Retinal pigment epithelial cell (primary cell): ENCODE data around the gene ZNF697.
"Not testable (repeated sequence)": the region's sequence is repeated elsewhere in the genome, so short reads cannot be mapped to it uniquely, and the experiment has no call there.

Experiments used
- DNase-seq: peaks from one replicate; pipeline ENCODE4 v3.0.0-alpha.2; 2010; ENCODE audit warnings: low read depth
- H3K4me3 ChIP-seq: 2 replicates; pipeline ENCODE4 v1.5.1; 2011; ENCODE audit warnings: mild to moderate bottlenecking, low read length, control low read depth, moderate library complexity
- TF ChIP-seq, protein P1 (sequence below): conservative IDR thresholded peaks from 2 replicates; pipeline ENCODE4 v1.5.1; 2011; ENCODE audit warnings: low read depth, low read length, control low read depth, inconsistent platforms

Gene ZNF697

GRCh38 chr1:119582801-119583200 is 65.3 kb downstream of the ZNF697 start:
- peak; percentile 13 for DNase-seq

DNA sequence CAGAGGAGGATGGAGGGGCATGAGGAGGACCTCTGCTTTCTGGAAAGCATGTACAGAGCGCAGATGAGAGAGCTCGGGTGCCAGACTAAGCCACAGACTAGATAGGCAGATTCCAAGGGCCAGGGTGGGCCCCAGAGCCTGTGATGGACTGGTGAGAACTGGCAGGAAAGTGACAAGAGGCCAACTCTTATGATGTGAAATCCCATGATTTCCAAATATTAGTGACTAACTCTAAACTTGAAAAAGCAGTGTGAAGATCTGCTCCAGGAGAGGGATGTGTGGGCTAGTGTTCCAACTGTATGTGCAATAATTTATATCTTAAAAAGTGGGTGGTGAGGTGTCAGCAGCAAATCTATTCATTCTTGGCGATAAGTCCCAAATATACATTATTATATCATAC is 67.0 kb downstream of the ZNF697 start:
- not testable (repeated sequence) for H3K4me3 ChIP-seq

More at GRCh38 chr1:119582801-119583200, 65.3 kb downstream of the ZNF697 start:
- no peak overlapping the region for H3K4me3 ChIP-seq
- TF ChIP-seq, protein P1, sequence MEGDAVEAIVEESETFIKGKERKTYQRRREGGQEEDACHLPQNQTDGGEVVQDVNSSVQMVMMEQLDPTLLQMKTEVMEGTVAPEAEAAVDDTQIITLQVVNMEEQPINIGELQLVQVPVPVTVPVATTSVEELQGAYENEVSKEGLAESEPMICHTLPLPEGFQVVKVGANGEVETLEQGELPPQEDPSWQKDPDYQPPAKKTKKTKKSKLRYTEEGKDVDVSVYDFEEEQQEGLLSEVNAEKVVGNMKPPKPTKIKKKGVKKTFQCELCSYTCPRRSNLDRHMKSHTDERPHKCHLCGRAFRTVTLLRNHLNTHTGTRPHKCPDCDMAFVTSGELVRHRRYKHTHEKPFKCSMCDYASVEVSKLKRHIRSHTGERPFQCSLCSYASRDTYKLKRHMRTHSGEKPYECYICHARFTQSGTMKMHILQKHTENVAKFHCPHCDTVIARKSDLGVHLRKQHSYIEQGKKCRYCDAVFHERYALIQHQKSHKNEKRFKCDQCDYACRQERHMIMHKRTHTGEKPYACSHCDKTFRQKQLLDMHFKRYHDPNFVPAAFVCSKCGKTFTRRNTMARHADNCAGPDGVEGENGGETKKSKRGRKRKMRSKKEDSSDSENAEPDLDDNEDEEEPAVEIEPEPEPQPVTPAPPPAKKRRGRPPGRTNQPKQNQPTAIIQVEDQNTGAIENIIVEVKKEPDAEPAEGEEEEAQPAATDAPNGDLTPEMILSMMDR, result peak; percentile 72

GRCh38 chr1:119573886-119574285 is 74.2 kb downstream of the ZNF697 start:
- no peak for DNase-seq
- TF ChIP-seq, protein P1, result no peak
- H3K4me3 ChIP-seq, result no peak overlapping the region

More for the DNA sequence above, 67.0 kb downstream of the ZNF697 start:
- DNase-seq, result not testable (repeated sequence)

GRCh38 chr1:119569930-119570622 is 78.0 kb downstream of the ZNF697 start:
- H3K4me3 ChIP-seq, DNase-seq: not testable (repeated sequence)
- TF ChIP-seq, protein P1, result peak; percentile 11
